ENCODE results near the gene SDK1. TPM values are rescaled to one million over a fixed set of nuclear protein-coding genes. Genes with fewer than 3 reads are reported as not detected.
A peak's percentile ranks its signal among the peaks of the same experiment; 100 is the strongest.

SDK1 gene
- total RNA-seq = 0.08 and 0.15 TPM in 2 replicates

- Mint-ChIP-seq H3K4me1 (ENCODE audit: low read depth) (peaks cover 18% of the 10 kb centered on the region), H3K27me3 (ENCODE audit: insufficient read depth) (peaks cover 54% of the 10 kb centered on the region)
- intact Hi-C loops (cut with micrococcal nuclease) = loop anchor here (1.0 to 2.0 kb wide), 8 partner anchors 108 to 596 kb away; no protein-coding TSS in a partner anchor
These were observed at the start of gene SDK1 for GRCh38 chr7:3300651-3301448. Gene SDK1, plus strand, starts transcription at chr7:3301252. Its CDS starts 335 bp downstream, at chr7:3301587.

DNA sequence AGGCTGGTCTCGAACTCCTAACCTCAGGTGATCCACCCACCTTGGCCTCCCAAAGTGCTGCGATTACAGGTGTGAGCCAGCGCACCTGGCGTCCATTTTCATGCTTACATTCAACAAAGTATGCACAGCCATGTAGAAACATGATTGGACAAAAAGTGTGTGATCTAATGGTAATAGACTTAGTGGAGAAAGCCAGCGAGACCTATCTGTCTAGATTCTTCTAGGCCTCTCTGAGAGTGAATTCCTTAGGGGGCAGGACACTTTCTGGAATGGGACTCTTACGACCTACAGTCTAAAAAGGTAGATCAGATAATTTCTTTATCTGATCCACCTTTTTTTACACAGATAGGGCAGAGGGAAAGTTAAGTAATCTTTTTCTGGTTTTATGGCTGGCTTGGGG is 46.3 kb upstream of the SDK1 start:
- DNase-seq (ENCODE audit: low spot score) = no peak
- intact Hi-C loops (cut with micrococcal nuclease) = no loop called here
- Mint-ChIP-seq H3K27ac (no peak overlapping the region), H3K4me1 (ENCODE audit: low read depth) (no peaks in the 10 kb centered on the region), H3K27me3 (ENCODE audit: insufficient read depth) (peaks cover 5% of the 10 kb centered on the region), H3K36me3 (ENCODE audit: low read depth) (no peaks in the 10 kb centered on the region), H3K9me3 (no peaks in the 10 kb centered on the region), H3K4me3 (no peak overlapping the region)

More at GRCh38 chr7:3300651-3301448, at the start of gene SDK1:
- Mint-ChIP-seq H3K4me3 (peak within 1 kb of the TSS; percentile 73), H3K27ac (peak within 1 kb of the TSS; percentile 40), H3K36me3 (ENCODE audit: low read depth) (no peaks in the 10 kb centered on the region), H3K9me3 (no peaks in the 10 kb centered on the region)
- DNase-seq (ENCODE audit: low spot score) = peak; percentile 88

- intact Hi-C loops (cut with micrococcal nuclease) = no loop called here
- Mint-ChIP-seq H3K4me3 (peak overlapping the region; percentile 68), H3K27ac (no peak overlapping the region), H3K27me3 (ENCODE audit: insufficient read depth) (peaks cover 15% of the 10 kb centered on the region), H3K4me1 (ENCODE audit: low read depth) (no peaks in the 10 kb centered on the region), H3K36me3 (ENCODE audit: low read depth) (no peaks in the 10 kb centered on the region), H3K9me3 (no peaks in the 10 kb centered on the region)
- DNase-seq (ENCODE audit: low spot score) = no peak
These were observed 41.2 kb upstream of the SDK1 start for GRCh38 chr7:3259711-3260400.

GRCh38 chr7:3260401-3260715 is 40.7 kb upstream of the SDK1 start:
- Mint-ChIP-seq H3K36me3 (ENCODE audit: low read depth) (no peaks in the 10 kb centered on the region), H3K27ac (no peak overlapping the region), H3K9me3 (no peaks in the 10 kb centered on the region), H3K4me1 (ENCODE audit: low read depth) (no peaks in the 10 kb centered on the region), H3K27me3 (ENCODE audit: insufficient read depth) (peaks cover 19% of the 10 kb centered on the region), H3K4me3 (peak overlapping the region; percentile 68)
- intact Hi-C loops (cut with micrococcal nuclease) = no loop called here
- no peak for DNase-seq (ENCODE audit: low spot score)

DNA sequence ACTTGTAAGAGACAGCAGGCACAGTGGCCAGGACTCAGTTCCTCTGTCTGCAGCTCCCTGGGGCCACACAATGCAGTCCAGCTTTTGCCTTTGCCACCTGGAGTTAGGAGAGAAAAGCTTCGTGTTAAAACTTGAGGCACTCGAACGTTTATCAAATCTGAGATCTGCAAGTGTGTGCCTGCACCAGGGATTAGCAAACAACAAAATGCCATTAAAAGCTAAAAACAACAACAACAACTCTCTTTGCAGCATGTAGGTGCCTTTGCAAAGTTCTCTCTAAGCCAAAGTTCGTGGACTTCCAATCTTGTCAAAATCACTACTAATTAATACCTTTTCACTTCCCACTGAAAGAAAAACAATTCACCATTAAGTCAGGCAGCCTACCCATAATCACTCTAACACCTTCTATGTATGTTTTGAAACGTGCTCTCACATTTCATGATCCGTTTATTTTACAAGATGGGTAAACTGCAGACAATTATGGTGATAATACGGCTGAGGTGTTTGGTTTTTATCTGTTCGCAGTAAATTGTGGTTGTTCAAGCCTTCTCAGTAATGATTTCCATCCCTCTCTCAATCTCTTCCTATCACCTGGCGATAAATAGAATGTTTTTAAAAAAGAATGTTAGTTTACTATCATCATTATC is 36.2 kb upstream of the SDK1 start:
- Mint-ChIP-seq H3K9me3 (no peaks in the 10 kb centered on the region), H3K27ac (no peak overlapping the region), H3K36me3 (ENCODE audit: low read depth) (no peaks in the 10 kb centered on the region), H3K27me3 (ENCODE audit: insufficient read depth) (peaks cover 21% of the 10 kb centered on the region), H3K4me1 (ENCODE audit: low read depth) (no peaks in the 10 kb centered on the region), H3K4me3 (no peak overlapping the region)
- DNase-seq (ENCODE audit: low spot score) = no peak
- intact Hi-C loops (cut with micrococcal nuclease) = no loop called here

- Mint-ChIP-seq H3K36me3 (ENCODE audit: low read depth) (no peaks in the 10 kb centered on the region), H3K4me1 (ENCODE audit: low read depth) (no peaks in the 10 kb centered on the region), H3K27ac (no peak overlapping the region), H3K9me3 (no peaks in the 10 kb centered on the region), H3K4me3 (no peak overlapping the region), H3K27me3 (ENCODE audit: insufficient read depth) (peaks cover 21% of the 10 kb centered on the region)
- no peak for DNase-seq (ENCODE audit: low spot score)
- intact Hi-C loops (cut with micrococcal nuclease) = no loop called here
These were observed 35.7 kb upstream of the SDK1 start for GRCh38 chr7:3265388-3265787.

GRCh38 chr7:3266240-3266639 is 34.8 kb upstream of the SDK1 start:
- Mint-ChIP-seq H3K27ac (no peak overlapping the region), H3K9me3 (no peaks in the 10 kb centered on the region), H3K4me3 (no peak overlapping the region), H3K27me3 (ENCODE audit: insufficient read depth) (peaks cover 19% of the 10 kb centered on the region), H3K4me1 (ENCODE audit: low read depth) (no peaks in the 10 kb centered on the region), H3K36me3 (ENCODE audit: low read depth) (no peaks in the 10 kb centered on the region)
- intact Hi-C loops (cut with micrococcal nuclease) = no loop called here
- no peak for DNase-seq (ENCODE audit: low spot score)

DNA sequence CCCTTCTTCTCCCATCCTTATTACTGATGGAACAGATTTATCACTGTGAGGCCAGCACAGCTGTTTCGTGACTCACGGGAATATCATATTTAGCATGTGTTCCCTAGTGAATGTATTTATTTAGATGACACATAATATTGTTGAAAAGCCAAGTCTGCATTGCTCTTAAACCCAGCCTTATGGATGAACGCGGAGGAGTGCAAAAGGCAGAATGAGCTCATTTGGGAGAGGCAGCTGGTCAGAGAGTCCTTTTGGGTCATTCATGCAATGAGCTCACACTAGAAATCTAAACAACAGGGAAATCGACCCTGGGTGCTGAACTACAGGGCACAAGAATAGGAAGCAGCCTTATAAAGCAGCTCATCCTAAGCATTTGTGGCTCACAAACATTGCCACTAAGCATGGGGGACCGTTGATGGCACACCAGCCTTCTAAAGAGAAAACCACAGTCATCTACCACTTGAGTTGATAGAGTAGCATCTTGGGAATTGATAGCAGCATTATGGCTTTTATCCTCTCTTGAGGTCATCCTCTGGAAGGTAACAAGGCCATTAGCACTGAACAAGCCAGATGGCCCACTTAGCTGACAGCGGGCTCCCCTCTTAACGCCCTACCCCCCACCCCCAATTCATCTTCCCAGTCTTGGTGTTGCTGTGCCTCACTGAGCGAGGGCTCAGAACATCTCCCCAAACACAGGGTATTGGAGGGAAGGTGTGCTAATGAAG is 32.9 kb upstream of the SDK1 start:
- H3K27me3 Mint-ChIP-seq (ENCODE audit: insufficient read depth) = peaks cover 17% of the 10 kb centered on the region
- intact Hi-C loops (cut with micrococcal nuclease) = no loop called here
- no peak for DNase-seq (ENCODE audit: low spot score)
- no peaks in the 10 kb centered on the region for H3K9me3 Mint-ChIP-seq
- no peak overlapping the region for H3K4me3 Mint-ChIP-seq
- H3K4me1 Mint-ChIP-seq (ENCODE audit: low read depth) = no peaks in the 10 kb centered on the region
- H3K36me3 Mint-ChIP-seq (ENCODE audit: low read depth) = no peaks in the 10 kb centered on the region
- no peak overlapping the region for H3K27ac Mint-ChIP-seq

DNA sequence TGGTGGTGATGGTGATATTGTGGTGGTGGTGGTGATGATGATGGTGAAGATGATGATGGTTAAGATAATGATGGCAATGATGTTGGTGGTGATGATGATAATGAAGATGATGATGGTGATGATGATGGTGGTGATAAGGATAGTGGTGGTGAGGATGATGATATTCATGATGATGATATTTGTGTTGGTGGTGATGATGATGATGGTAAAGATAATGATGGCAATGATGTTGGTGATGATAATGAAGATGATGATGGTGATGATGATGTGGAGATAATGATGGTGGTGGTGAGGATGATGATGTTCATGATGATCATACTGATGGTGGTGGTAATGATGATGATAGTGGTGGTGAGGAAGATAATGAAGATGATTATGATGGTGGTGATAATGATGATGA is 30.7 kb upstream of the SDK1 start:
- Mint-ChIP-seq H3K4me1 (ENCODE audit: low read depth) (no peaks in the 10 kb centered on the region), H3K27ac (no peak overlapping the region)
- DNase-seq (ENCODE audit: low spot score) = no peak

GRCh38 chr7:3271298-3271697 is 29.8 kb upstream of the SDK1 start:
- Mint-ChIP-seq H3K4me3 (no peak overlapping the region), H3K9me3 (no peaks in the 10 kb centered on the region), H3K36me3 (ENCODE audit: low read depth) (no peaks in the 10 kb centered on the region), H3K27ac (no peak overlapping the region), H3K4me1 (ENCODE audit: low read depth) (no peaks in the 10 kb centered on the region), H3K27me3 (ENCODE audit: insufficient read depth) (no peaks in the 10 kb centered on the region)
- intact Hi-C loops (cut with micrococcal nuclease) = no loop called here
- no peak for DNase-seq (ENCODE audit: low spot score)

More for the DNA sequence above, 30.7 kb upstream of the SDK1 start:
- intact Hi-C loops (cut with micrococcal nuclease) = no loop called here
- peaks cover 2% of the 10 kb centered on the region for H3K27me3 Mint-ChIP-seq (ENCODE audit: insufficient read depth)
- H3K4me3 Mint-ChIP-seq = no peak overlapping the region
- H3K9me3 Mint-ChIP-seq = no peaks in the 10 kb centered on the region
- no peaks in the 10 kb centered on the region for H3K36me3 Mint-ChIP-seq (ENCODE audit: low read depth)

- Mint-ChIP-seq H3K27me3 (ENCODE audit: insufficient read depth) (no peaks in the 10 kb centered on the region), H3K4me1 (ENCODE audit: low read depth) (no peaks in the 10 kb centered on the region), H3K4me3 (no peak overlapping the region), H3K9me3 (peaks cover 3% of the 10 kb centered on the region), H3K36me3 (ENCODE audit: low read depth) (no peaks in the 10 kb centered on the region), H3K27ac (no peak overlapping the region)
- intact Hi-C loops (cut with micrococcal nuclease) = no loop called here
- DNase-seq (ENCODE audit: low spot score) = no peak
These were observed 28.3 kb upstream of the SDK1 start for GRCh38 chr7:3272691-3273141.

- intact Hi-C loops (cut with micrococcal nuclease) = no loop called here
These were observed 26.9 kb upstream of the SDK1 start for GRCh38 chr7:3274131-3274530.

More at GRCh38 chr7:3274131-3274530, 26.9 kb upstream of the SDK1 start:
- Mint-ChIP-seq H3K9me3 (peaks cover 3% of the 10 kb centered on the region), H3K27me3 (ENCODE audit: insufficient read depth) (peaks cover 3% of the 10 kb centered on the region), H3K4me1 (ENCODE audit: low read depth) (no peaks in the 10 kb centered on the region), H3K4me3 (no peak overlapping the region), H3K36me3 (ENCODE audit: low read depth) (no peaks in the 10 kb centered on the region), H3K27ac (no peak overlapping the region)
- DNase-seq (ENCODE audit: low spot score) = no peak

Measured in activated T-helper 1 cell treated with anti-CD3 and anti-CD28 coated beads, Interleukin-12 subunit alpha, Interleukin-12 subunit beta, Interleukin-2, Interleukin-4 antibody, amounts not matched to agents 30 ng/mL and 10 ng/mL and 1 ng/mL, durations not matched to agents 14 hours and 24 hours and 36 hours (primary cell).